ENCODE measurements around the gene ZNF207. TPM values are rescaled to one million over a fixed set of nuclear protein-coding genes. Genes with fewer than 3 reads are reported as not detected.
A peak's percentile ranks its signal among the peaks of the same experiment; 100 is the strongest.
"Not testable (repeated sequence)": the region's sequence is repeated elsewhere in the genome, so short reads cannot be mapped to it uniquely, and the experiment has no call there.

Gene ZNF207
- total RNA-seq, 1 donor from 2014 or later, result 144 TPM

- no peak for DNase-seq
These were observed 14.3 kb upstream of the ZNF207 start for GRCh38 chr17:32335687-32336086.

GRCh38 chr17:32341141-32341856, 8.7 kb upstream of the ZNF207 start:
- peak; percentile 30 for DNase-seq

- DNase-seq, result peak; percentile 89
These were observed 7.9 kb upstream of the ZNF207 start, which contains the start of gene C17orf75 for GRCh38 chr17:32341857-32342602. Gene C17orf75 (minus strand): TSS chr17:32342173. CDS start chr17:32342139, 34 bp downstream.

GRCh38 chr17:32342603-32343325, 7.2 kb upstream of the ZNF207 start:
- DNase-seq, result no peak

- DNase-seq, result no peak
These were observed 3.9 kb upstream of the ZNF207 start for GRCh38 chr17:32345951-32346600.

- no peak for DNase-seq
These were observed 1.5 kb upstream of the ZNF207 start for GRCh38 chr17:32348483-32348800.

- DNase-seq, result no peak
These were observed 479 bp upstream of the ZNF207 start for GRCh38 chr17:32349503-32349853.

GRCh38 chr17:32350666-32351418, 885 bp downstream of the ZNF207 start:
- peak; percentile 80 for DNase-seq

- not testable (repeated sequence) for DNase-seq
These were observed 2.8 kb downstream of the ZNF207 start for GRCh38 chr17:32352734-32353133.

- DNase-seq, result no peak
These were observed 5.9 kb downstream of the ZNF207 start for GRCh38 chr17:32355649-32356377.

GRCh38 chr17:32356378-32356743, 6.4 kb downstream of the ZNF207 start:
- DNase-seq, result no peak

- DNase-seq, result no peak
These were observed 6.8 kb downstream of the ZNF207 start for GRCh38 chr17:32356750-32357149.

- no peak for DNase-seq
These were observed 7.7 kb downstream of the ZNF207 start for GRCh38 chr17:32357615-32358014.

- no peak for DNase-seq
These were observed 11.3 kb downstream of the ZNF207 start for GRCh38 chr17:32361270-32361669.

- DNase-seq, result no peak
These were observed 20.5 kb downstream of the ZNF207 start for GRCh38 chr17:32370426-32370825.

GRCh38 chr17:32382526-32383223, 32.7 kb downstream of the ZNF207 start:
- DNase-seq, result no peak

- no peak for DNase-seq
These were observed 34.0 kb downstream of the ZNF207 start for GRCh38 chr17:32383926-32384434.

GRCh38 chr17:32385121-32385520, 35.2 kb downstream of the ZNF207 start:
- no peak for DNase-seq

- no peak for DNase-seq
These were observed 36.0 kb downstream of the ZNF207 start for GRCh38 chr17:32385971-32386370.

GRCh38 chr17:32386844-32387243, 36.9 kb downstream of the ZNF207 start:
- no peak for DNase-seq
